ENCODE data around the gene ATP5F1D.

The ATP5F1D gene

DNA sequence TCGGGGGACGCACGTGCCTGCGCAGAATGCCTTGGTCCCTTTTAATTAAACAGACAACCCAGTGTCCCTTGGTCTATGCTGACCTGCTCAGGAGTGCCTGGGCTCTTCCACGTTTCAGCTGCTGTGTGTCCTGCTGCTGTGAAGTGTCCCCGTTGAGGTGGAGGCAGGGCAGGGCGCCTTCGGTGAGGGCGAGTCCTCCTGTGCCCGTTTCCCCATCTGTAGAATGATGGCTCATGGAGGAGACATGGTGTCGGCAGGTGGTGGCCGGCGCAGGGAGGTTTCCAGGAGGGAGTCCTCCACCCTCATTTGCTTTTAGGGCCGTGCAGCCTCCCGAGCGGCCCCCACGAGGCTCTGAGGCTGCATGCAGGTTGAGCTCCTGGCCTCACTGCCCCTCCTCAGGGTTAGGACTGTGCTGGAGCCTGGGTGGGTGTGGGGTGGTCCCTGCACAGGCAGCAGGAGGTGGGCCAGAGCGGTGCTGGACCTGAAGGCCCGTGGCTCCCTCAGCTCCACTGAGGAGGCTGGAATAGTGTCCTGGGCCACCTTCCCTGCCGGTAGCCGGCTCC, 27.2 kb upstream of the ATP5F1D start:
- Histone ChIP-seq H3K9ac (ENCODE audit: low read length) (peak overlapping the region; percentile 26), H3K27ac (ENCODE audit: low read depth, low read length) (peak overlapping the region; percentile 78), H3K4me3 (ENCODE audit: low read length) (peak overlapping the region; percentile 16), H3K36me3 (ENCODE audit: control insufficient read depth, insufficient read depth, low read length) (no peaks in the 10 kb centered on the region), H3K27me3 (ENCODE audit: control insufficient read depth, insufficient read depth, low read length) (no peaks in the 10 kb centered on the region), H3K4me1 (ENCODE audit: control insufficient read depth, insufficient read depth, low read length) (peaks cover 41% of the 10 kb centered on the region)

DNA sequence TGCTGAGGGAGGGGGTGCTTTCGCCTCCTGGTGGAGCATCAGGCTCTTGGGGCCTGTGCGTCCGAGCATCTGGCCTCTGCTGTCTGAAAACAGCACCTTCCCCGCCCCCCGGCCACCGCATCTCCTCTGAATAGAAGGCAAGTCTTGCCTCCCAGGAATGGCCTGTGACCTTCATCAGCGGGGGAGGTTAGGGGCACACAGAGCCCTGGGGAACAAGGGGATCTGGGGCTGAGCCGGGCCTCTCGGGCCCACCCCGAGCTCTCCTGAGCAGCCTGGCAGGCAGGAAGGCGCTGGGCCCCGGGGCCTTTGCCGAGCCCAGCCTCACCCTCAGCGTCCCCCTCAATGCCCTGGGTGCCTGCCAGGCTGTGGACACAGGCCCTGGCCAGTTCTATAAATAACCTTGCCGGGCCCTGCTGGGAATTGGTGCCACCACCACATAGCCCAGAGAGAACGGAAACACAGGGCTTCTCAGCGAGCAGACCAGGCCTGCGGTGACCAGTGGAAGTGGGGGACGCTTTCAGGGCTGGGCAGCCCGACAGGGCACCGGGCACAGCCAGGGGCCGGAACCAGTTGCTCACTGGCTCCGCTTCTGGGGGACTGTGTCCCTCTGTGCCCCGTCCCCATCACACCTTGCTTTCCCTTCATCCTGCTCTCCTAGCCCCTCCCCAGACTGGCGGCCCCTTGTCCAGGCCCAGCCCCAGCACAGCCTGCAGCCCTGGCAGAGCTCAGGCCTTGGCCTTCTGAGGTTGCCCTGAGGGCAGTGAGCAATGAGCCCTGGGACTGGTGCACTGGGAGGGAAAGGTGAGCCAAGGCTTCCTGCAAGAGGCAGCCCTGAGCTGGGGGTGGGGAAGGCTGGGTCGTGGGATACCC, 26.5 kb upstream of the ATP5F1D start:
- H3K27ac ChIP-seq (ENCODE audit: low read depth, low read length), result peak overlapping the region; percentile 78
- peak overlapping the region; percentile 34 for H3K4me3 ChIP-seq (ENCODE audit: low read length)

DNA sequence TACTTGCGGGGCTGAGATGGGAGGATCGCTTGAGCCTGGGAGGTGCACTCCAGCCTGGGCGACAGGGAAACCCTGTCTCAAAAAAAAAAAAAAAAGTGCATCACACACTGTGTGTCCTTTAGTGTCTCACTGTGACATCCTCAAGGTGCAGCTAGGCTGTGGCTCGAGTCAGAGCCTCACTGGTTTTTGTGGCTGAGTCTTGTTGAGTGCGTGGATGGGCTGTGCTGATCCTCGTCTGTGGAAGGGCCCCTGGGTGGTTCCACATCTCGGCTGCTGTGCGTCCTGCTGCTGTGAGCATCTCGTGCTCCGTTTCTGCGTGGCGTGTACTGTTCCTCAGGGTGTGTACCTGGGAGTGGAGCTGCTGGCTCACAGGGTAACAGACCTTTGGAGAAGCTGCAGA, 24.8 kb upstream of the ATP5F1D start:
- H3K4me3 ChIP-seq (ENCODE audit: low read length), result no peak overlapping the region
- H3K27me3 ChIP-seq (ENCODE audit: control insufficient read depth, insufficient read depth, low read length), result no peaks in the 10 kb centered on the region
- no peak overlapping the region for H3K9ac ChIP-seq (ENCODE audit: low read length)
- peak overlapping the region; percentile 9 for H3K27ac ChIP-seq (ENCODE audit: low read depth, low read length)
- peaks cover 5% of the 10 kb centered on the region for H3K36me3 ChIP-seq (ENCODE audit: control insufficient read depth, insufficient read depth, low read length)
- H3K4me1 ChIP-seq (ENCODE audit: control insufficient read depth, insufficient read depth, low read length), result peaks cover 36% of the 10 kb centered on the region

More for the DNA sequence above, 26.5 kb upstream of the ATP5F1D start:
- Histone ChIP-seq H3K4me1 (ENCODE audit: control insufficient read depth, insufficient read depth, low read length) (peaks cover 36% of the 10 kb centered on the region), H3K27me3 (ENCODE audit: control insufficient read depth, insufficient read depth, low read length) (no peaks in the 10 kb centered on the region), H3K36me3 (ENCODE audit: control insufficient read depth, insufficient read depth, low read length) (no peaks in the 10 kb centered on the region), H3K9ac (ENCODE audit: low read length) (no peak overlapping the region)

DNA sequence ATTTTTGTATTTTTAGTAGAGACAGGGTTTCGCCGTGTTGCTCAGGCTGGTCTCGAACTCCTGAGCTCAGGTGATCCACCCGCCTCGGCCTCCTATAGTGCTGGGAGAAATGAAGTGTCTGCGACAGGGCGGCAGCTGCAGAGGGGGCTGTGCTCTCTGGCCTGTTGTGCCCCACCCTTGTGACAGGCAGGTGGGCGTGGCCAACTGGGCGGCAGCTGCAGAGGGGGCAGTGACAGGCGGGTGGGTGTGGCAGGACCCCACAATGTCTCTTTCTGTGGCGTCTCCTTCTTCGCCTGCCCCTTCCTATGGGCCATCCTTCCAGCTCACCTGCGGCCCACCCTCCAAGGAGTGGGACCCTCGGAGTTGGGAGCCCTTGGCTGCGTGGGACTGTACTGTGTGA, 24.2 kb upstream of the ATP5F1D start:
- peaks cover 36% of the 10 kb centered on the region for H3K4me1 ChIP-seq (ENCODE audit: control insufficient read depth, insufficient read depth, low read length)
- H3K4me3 ChIP-seq (ENCODE audit: low read length), result no peak overlapping the region
- H3K36me3 ChIP-seq (ENCODE audit: control insufficient read depth, insufficient read depth, low read length), result peaks cover 7% of the 10 kb centered on the region
- H3K9ac ChIP-seq (ENCODE audit: low read length), result no peak overlapping the region
- H3K27me3 ChIP-seq (ENCODE audit: control insufficient read depth, insufficient read depth, low read length), result no peaks in the 10 kb centered on the region
- peak overlapping the region; percentile 30 for H3K27ac ChIP-seq (ENCODE audit: low read depth, low read length)

DNA sequence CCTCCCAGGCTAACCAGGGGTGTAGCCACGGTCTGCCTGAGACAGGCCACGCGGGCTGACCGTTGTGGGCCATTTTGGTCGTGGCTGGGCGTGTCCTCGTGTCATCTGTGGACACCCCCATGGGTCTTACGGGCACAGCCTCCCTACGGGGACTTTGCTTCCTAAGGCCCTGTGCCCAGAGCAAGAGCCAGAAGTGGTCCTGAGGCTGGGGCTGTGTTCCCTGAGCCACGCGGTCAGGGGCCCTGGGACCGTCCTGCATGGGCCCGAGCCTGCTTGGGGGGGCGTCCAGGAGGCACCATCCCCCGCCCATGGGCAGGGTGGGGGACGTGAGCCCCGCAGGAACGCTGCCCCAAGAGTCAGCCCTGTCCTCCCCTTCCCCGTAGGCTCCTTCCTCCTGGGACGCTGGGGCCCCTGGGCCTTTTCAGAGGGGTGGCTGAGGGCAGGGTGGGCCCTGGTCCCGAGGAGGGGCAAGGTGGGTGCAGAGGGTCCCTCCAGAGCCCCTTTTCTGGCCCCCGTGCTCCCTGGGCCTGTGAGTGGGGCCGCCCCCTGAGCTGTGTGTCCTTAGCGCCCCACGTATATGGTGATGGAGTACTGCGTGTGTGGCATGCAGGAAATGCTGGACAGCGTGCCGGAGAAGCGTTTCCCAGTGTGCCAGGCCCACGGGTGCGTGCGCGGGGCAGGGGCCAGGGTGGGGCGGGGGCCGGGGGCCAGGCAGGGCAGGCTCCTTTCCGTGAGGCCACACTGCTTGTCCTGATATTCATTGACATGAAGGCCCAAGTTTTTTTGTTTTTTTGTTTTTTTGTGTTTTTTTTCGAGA, 22.6 kb upstream of the ATP5F1D start:
- Histone ChIP-seq H3K27me3 (ENCODE audit: control insufficient read depth, insufficient read depth, low read length) (no peaks in the 10 kb centered on the region), H3K9ac (ENCODE audit: low read length) (no peak overlapping the region), H3K4me1 (ENCODE audit: control insufficient read depth, insufficient read depth, low read length) (peaks cover 29% of the 10 kb centered on the region), H3K36me3 (ENCODE audit: control insufficient read depth, insufficient read depth, low read length) (peaks cover 16% of the 10 kb centered on the region), H3K27ac (ENCODE audit: low read depth, low read length) (peak overlapping the region; percentile 73), H3K4me3 (ENCODE audit: low read length) (no peak overlapping the region)

DNA sequence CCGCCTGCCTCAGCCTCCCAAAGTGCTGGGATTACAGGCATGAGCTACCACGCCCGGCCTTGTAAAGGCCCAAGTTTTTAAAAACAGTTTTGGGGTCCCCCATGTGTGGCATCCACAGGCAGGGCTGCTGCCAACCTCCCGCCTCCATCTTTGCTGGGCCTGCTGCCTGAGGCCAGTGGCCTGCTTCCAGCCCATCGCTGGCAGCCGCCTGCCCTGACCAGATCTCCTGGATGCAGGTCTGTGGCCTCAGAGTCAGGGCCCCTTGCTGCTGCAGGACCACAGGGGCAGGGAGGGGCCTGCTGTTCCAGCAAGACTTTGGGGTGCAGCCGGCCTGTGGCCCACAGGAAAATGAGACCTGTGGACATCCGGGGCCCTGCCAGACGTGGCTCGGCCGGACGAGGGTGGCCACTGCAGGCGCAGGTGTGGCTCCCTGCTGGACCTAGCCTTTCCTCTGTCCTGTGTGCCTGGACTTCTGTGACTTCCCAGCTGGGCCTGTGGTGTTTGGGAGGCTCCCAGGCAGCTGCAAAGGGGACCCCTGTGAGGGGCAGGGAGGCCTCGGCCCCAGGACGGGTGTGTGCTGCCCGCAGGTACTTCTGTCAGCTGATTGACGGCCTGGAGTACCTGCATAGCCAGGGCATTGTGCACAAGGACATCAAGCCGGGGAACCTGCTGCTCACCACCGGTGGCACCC, 21.6 kb upstream of the ATP5F1D start:
- Histone ChIP-seq H3K27ac (ENCODE audit: low read depth, low read length) (no peak overlapping the region), H3K4me1 (ENCODE audit: control insufficient read depth, insufficient read depth, low read length) (peaks cover 19% of the 10 kb centered on the region)

DNA sequence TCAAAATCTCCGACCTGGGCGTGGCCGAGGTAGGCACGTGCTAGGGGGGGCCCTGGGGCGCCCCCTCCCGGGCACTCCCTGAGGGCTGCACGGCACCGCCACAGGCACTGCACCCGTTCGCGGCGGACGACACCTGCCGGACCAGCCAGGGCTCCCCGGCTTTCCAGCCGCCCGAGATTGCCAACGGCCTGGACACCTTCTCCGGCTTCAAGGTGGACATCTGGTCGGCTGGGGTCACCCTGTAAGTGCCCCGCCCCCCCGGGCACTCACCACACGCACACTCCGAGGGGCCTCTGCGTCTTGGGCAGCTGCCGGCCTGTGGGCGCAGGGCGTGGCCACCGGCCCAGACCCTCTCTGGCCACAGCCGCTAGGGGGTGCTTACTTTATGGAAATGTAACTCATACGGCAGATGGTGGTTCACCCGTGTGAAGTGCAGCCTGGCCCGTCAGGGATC, 21.0 kb upstream of the ATP5F1D start:
- H3K4me3 ChIP-seq (ENCODE audit: low read length), result no peak overlapping the region
- no peaks in the 10 kb centered on the region for H3K27me3 ChIP-seq (ENCODE audit: control insufficient read depth, insufficient read depth, low read length)
- no peak overlapping the region for H3K9ac ChIP-seq (ENCODE audit: low read length)
- H3K36me3 ChIP-seq (ENCODE audit: control insufficient read depth, insufficient read depth, low read length), result peaks cover 16% of the 10 kb centered on the region
- H3K4me1 ChIP-seq (ENCODE audit: control insufficient read depth, insufficient read depth, low read length), result peaks cover 14% of the 10 kb centered on the region
- H3K27ac ChIP-seq (ENCODE audit: low read depth, low read length), result no peak overlapping the region

More for the DNA sequence above, 21.6 kb upstream of the ATP5F1D start:
- Histone ChIP-seq H3K9ac (ENCODE audit: low read length) (no peak overlapping the region), H3K36me3 (ENCODE audit: control insufficient read depth, insufficient read depth, low read length) (peaks cover 16% of the 10 kb centered on the region), H3K4me3 (ENCODE audit: low read length) (no peak overlapping the region), H3K27me3 (ENCODE audit: control insufficient read depth, insufficient read depth, low read length) (no peaks in the 10 kb centered on the region)

DNA sequence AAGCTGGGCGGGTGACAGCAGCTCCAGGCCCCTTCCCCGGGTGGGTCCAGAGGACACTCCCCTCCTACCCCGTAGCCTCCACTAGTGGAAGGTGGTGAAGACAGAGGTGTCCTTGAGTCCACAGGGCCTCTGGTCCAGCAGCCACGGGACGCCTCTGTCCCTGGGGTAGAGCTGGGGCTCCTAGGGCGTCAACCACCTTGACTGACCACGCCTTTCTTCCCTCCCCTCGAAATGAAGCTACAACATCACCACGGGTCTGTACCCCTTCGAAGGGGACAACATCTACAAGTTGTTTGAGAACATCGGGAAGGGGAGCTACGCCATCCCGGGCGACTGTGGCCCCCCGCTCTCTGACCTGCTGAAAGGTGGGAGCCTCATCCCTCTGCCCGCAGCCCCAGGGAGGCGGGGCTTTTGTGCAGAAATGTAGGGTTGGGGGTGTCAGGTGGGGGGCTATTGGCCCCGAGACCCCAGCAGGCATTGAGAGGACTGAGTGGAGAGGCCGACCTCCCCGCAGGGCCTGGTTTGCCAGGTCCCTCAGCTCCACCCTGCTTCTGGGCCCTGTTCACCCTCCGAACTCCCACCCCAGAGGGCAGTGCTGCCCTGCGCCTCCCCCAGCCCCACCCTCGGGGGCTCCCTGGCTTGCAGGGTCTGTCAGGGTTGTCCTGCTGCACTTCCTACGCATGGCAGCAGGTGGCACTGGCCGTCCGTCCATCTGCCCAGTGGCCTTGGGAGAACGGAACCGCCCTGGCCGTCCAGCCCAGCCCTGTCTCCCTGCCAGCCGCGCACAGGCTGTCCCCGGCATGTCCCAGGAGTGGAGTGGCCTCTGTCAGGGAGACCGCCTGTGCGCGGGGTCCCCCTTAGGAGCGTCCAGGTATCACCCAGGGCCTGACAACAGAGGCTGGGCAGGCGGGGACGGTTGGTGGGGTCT, 20.3 kb upstream of the ATP5F1D start:
- H3K27ac ChIP-seq (ENCODE audit: low read depth, low read length), result no peak overlapping the region
- no peaks in the 10 kb centered on the region for H3K27me3 ChIP-seq (ENCODE audit: control insufficient read depth, insufficient read depth, low read length)
- no peak overlapping the region for H3K9ac ChIP-seq (ENCODE audit: low read length)
- no peak overlapping the region for H3K4me3 ChIP-seq (ENCODE audit: low read length)
- H3K4me1 ChIP-seq (ENCODE audit: control insufficient read depth, insufficient read depth, low read length), result peaks cover 9% of the 10 kb centered on the region
- H3K36me3 ChIP-seq (ENCODE audit: control insufficient read depth, insufficient read depth, low read length), result peaks cover 16% of the 10 kb centered on the region

DNA sequence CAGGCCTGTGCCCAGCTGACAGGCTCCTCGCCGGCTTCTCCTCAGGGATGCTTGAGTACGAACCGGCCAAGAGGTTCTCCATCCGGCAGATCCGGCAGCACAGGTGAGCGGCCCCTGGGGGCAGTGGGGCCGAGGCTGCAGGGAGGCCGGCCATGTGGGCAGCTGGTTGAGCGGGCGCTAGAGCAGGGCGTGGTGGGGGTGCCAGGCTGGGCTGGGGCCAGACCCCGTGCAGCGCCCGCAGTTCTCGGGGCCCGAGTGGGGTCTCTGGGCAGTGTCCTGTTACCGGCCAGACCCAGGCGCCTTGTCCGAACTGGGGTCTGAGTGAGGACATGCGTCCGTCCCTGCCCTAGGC, 19.7 kb upstream of the ATP5F1D start:
- Histone ChIP-seq H3K4me1 (ENCODE audit: control insufficient read depth, insufficient read depth, low read length) (peaks cover 9% of the 10 kb centered on the region), H3K27ac (ENCODE audit: low read depth, low read length) (no peak overlapping the region), H3K4me3 (ENCODE audit: low read length) (no peak overlapping the region), H3K36me3 (ENCODE audit: control insufficient read depth, insufficient read depth, low read length) (peaks cover 16% of the 10 kb centered on the region), H3K27me3 (ENCODE audit: control insufficient read depth, insufficient read depth, low read length) (no peaks in the 10 kb centered on the region), H3K9ac (ENCODE audit: low read length) (no peak overlapping the region)

DNA sequence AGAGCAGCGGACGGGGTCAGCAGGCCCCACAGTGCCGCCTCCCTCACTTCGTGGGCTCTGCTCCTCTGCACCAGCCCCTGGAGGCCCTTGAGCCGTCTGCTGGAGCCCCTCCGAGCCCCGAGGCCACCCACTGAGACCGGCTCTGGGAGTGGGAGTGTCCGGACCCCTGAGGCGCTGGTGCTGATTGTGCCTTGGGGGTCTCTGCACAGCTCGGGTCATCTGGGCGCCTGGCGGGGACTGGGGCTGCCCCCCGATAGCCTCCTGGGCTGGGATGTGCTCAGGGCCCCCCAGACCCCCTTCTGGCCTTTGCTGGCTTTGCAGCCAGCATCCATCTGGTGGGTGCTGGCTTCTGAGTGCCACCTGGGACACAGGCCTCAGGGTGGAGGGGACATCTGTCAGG, 19.2 kb upstream of the ATP5F1D start:
- Histone ChIP-seq H3K27ac (ENCODE audit: low read depth, low read length) (no peak overlapping the region), H3K27me3 (ENCODE audit: control insufficient read depth, insufficient read depth, low read length) (no peaks in the 10 kb centered on the region), H3K4me3 (ENCODE audit: low read length) (no peak overlapping the region), H3K36me3 (ENCODE audit: control insufficient read depth, insufficient read depth, low read length) (peaks cover 16% of the 10 kb centered on the region), H3K4me1 (ENCODE audit: control insufficient read depth, insufficient read depth, low read length) (peaks cover 9% of the 10 kb centered on the region), H3K9ac (ENCODE audit: low read length) (no peak overlapping the region)

DNA sequence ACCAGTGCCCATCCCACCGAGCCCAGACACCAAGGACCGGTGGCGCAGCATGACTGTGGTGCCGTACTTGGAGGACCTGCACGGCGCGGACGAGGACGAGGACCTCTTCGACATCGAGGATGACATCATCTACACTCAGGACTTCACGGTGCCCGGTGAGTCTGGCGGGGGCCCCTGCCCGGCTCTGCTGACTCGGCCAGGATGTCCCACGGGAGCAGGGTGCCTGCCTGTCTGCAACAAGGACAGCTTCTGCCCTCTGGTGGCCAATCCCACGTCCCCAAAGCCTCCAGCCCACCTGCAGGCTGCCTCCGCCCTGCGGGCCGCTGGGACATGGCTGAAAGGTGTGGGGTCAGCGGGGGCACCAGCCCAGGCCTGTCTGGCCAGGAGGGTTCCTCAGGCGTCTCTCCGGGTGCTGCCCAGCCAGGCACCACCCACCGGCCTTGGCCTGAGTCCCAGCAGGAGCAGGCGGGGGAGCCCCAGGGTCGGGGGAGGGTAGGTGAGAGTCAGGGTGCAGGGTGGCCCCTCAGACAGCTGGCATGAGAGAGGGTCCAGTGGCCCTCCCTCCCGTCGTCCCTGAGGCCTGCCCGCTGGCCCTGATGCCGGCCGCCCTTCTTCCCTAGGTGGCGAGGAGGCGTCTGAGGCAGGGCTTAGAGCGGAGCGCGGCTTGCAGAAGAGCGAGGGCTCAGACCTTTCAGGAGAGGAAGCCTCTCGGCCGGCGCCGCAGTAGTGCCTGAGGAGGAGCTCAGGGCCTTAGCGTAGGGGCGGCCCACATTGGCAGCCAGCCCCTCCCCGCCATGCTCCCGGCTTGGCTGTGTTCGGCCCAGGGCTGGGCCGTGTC, 18.3 kb upstream of the ATP5F1D start:
- Histone ChIP-seq H3K27ac (ENCODE audit: low read depth, low read length) (no peak overlapping the region), H3K4me3 (ENCODE audit: low read length) (no peak overlapping the region), H3K4me1 (ENCODE audit: control insufficient read depth, insufficient read depth, low read length) (peaks cover 6% of the 10 kb centered on the region), H3K36me3 (ENCODE audit: control insufficient read depth, insufficient read depth, low read length) (peaks cover 16% of the 10 kb centered on the region), H3K9ac (ENCODE audit: low read length) (no peak overlapping the region), H3K27me3 (ENCODE audit: control insufficient read depth, insufficient read depth, low read length) (no peaks in the 10 kb centered on the region)

Measured in rectal smooth muscle tissue (tissue), 1 donor.